ENCODE data around the gene ALDH1A3. TPM values are rescaled to one million over a fixed set of nuclear protein-coding genes. Genes with fewer than 3 reads are reported as not detected.

ALDH1A3 gene
- polyA plus RNA-seq, 1 of the 3 experiments (the other 2 are of a cell fraction), result 4.4 TPM

DNA sequence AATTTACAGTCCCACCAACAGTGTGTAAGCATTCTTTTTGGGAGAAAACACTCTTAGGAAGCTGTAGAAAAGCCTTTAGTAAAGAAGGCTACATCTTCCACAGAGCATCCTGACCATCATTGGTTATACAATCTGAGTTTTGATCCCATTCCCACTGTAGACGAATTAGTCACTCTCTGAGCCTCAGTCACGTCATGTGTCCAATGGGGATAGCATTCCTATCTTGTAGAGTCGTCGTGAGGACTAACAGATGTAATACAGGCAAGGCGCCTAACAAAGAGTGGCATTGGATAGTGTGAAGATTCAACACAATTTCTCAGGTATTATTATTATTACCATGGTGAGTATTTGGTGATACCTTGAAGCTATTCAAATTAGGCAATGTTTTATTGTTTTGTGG is 44.0 kb upstream of the ALDH1A3 start:
- TF ChIP-seq EP300 (IDR thresholded peaks at IDR 0.05; ENCODE audit: borderline replicate concordance in 1 of 2, low read depth in 1 of 2, low read length in 1 of 2), result no peak
- no peak for TF ChIP-seq RAD21 (IDR thresholded peaks at IDR 0.05; ENCODE audit: low read length)
- TF ChIP-seq NRF1 (IDR thresholded peaks at IDR 0.05; ENCODE audit: low read depth, low read length), result no peak
- no peak for TF ChIP-seq TAF1 (IDR thresholded peaks at IDR 0.05; ENCODE audit: borderline replicate concordance, low read depth, low read length)
- TF ChIP-seq TCF12 (IDR thresholded peaks at IDR 0.05), result no peak
- TF ChIP-seq FOSL2 (IDR thresholded peaks at IDR 0.05; ENCODE audit: borderline replicate concordance, low read depth), result no peak
- TF ChIP-seq SMC3 (IDR thresholded peaks at IDR 0.05; ENCODE audit: low read depth, low read length), result no peak
- no peak for TF ChIP-seq GATA2 (CRISPR knock-in tag; IDR thresholded peaks at IDR 0.05)
- no peak for TF ChIP-seq JUND (IDR thresholded peaks at IDR 0.05)
- TF ChIP-seq, protein P1, sequence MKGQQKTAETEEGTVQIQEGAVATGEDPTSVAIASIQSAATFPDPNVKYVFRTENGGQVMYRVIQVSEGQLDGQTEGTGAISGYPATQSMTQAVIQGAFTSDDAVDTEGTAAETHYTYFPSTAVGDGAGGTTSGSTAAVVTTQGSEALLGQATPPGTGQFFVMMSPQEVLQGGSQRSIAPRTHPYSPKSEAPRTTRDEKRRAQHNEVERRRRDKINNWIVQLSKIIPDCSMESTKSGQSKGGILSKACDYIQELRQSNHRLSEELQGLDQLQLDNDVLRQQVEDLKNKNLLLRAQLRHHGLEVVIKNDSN (IDR thresholded peaks at IDR 0.05; ENCODE audit: borderline replicate concordance, low read depth), result no peak
- TF ChIP-seq FOXJ3 (CRISPR knock-in tag; IDR thresholded peaks at IDR 0.05), result no peak
- TF ChIP-seq, protein P2, sequence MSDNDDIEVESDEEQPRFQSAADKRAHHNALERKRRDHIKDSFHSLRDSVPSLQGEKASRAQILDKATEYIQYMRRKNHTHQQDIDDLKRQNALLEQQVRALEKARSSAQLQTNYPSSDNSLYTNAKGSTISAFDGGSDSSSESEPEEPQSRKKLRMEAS (IDR thresholded peaks at IDR 0.05; ENCODE audit: low read depth), result no peak
- no peak for TF ChIP-seq ELF1 (IDR thresholded peaks at IDR 0.05)
- no peak for TF ChIP-seq RFX5 (IDR thresholded peaks at IDR 0.05; ENCODE audit: low read length)
- no peak for TF ChIP-seq MEF2A (IDR thresholded peaks at IDR 0.05; ENCODE audit: borderline replicate concordance, low read depth)
- TF ChIP-seq YY1 (IDR thresholded peaks at IDR 0.05; ENCODE audit: low read depth), result no peak
- TF ChIP-seq, protein P3, sequence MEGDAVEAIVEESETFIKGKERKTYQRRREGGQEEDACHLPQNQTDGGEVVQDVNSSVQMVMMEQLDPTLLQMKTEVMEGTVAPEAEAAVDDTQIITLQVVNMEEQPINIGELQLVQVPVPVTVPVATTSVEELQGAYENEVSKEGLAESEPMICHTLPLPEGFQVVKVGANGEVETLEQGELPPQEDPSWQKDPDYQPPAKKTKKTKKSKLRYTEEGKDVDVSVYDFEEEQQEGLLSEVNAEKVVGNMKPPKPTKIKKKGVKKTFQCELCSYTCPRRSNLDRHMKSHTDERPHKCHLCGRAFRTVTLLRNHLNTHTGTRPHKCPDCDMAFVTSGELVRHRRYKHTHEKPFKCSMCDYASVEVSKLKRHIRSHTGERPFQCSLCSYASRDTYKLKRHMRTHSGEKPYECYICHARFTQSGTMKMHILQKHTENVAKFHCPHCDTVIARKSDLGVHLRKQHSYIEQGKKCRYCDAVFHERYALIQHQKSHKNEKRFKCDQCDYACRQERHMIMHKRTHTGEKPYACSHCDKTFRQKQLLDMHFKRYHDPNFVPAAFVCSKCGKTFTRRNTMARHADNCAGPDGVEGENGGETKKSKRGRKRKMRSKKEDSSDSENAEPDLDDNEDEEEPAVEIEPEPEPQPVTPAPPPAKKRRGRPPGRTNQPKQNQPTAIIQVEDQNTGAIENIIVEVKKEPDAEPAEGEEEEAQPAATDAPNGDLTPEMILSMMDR (IDR thresholded peaks at IDR 0.05), result no peak
- TF ChIP-seq SIN3A (IDR thresholded peaks at IDR 0.05; ENCODE audit: borderline replicate concordance, low read depth, low read length), result no peak
- no peak for TF ChIP-seq NFIC (IDR thresholded peaks at IDR 0.05; ENCODE audit: borderline replicate concordance)
- TF ChIP-seq RXRA (IDR thresholded peaks at IDR 0.05; ENCODE audit: borderline replicate concordance, low read depth), result no peak
- no peak overlapping the region for H2AFZ ChIP-seq (ENCODE audit: low read depth)
- no peaks in the 10 kb centered on the region for H3K9me2 ChIP-seq
- H3K4me3 ChIP-seq (ENCODE audit: low read depth in 2 of 2, low read length in 1 of 2), result no peak overlapping the region
- no peaks in the 10 kb centered on the region for H3K36me3 ChIP-seq (replicated peaks in 1 of 2; ENCODE audit: control insufficient read depth in 1 of 2, insufficient read depth in 2 of 2, low read length in 1 of 2)
- no peaks in the 10 kb centered on the region for H3K9me3 ChIP-seq
- no peak for DNase-seq
- H3K27me3 ChIP-seq (ENCODE audit: insufficient read depth), result no peaks in the 10 kb centered on the region
- 52% methylated on average over 5 of the region's 5 CpGs for WGBS (ENCODE audit: low lambda C conversion rate)
- H3K79me2 ChIP-seq (ENCODE audit: insufficient read depth), result no peaks in the 10 kb centered on the region
- no peak overlapping the region for H3K9ac ChIP-seq
- CTCF ChIA-PET, result no interaction called here
- no peak overlapping the region for H3K27ac ChIP-seq (ENCODE audit: low read depth in 2 of 2, low read length in 1 of 2)
- peaks cover 0 to 18% of the 10 kb centered on the region in 2 experiments; a peak in 1 of 4 replicates for H3K4me1 ChIP-seq (ENCODE audit: control insufficient read depth in 1 of 2, insufficient read depth in 2 of 2, low read depth in 1 of 2, low read length in 1 of 2)
- no peaks in the 10 kb centered on the region for H3F3A ChIP-seq (replicated peaks; ENCODE audit: insufficient read depth)
- H4K20me1 ChIP-seq (ENCODE audit: insufficient read depth), result no peaks in the 10 kb centered on the region
- POLR2A ChIA-PET, result no interaction called here
- no peak overlapping the region for H3K4me2 ChIP-seq
